DMS53 treated with DMSO at 0.1 percent for 48 hours (cell line): ENCODE data around the gene TMEM117.
"Not testable (repeated sequence)": the region's sequence is repeated elsewhere in the genome, so short reads cannot be mapped to it uniquely, and the experiment has no call there.

Source experiments
- DNase-seq: peaks from one replicate; lab custom pipeline; 2025; ENCODE audit not compliant: unreplicated experiment; lab: John Stamatoyannopoulos, UW

Gene TMEM117

GRCh38 chr12:44017216-44017615 lies 181.3 kb downstream of the TMEM117 start:
- no peak for DNase-seq

- no peak for DNase-seq
Measured at GRCh38 chr12:44019118-44019517, 183.2 kb downstream of the TMEM117 start.

GRCh38 chr12:44020555-44020954 lies 184.7 kb downstream of the TMEM117 start:
- DNase-seq = no peak

- no peak for DNase-seq
Measured at GRCh38 chr12:44021471-44021971, 185.6 kb downstream of the TMEM117 start.

- no peak for DNase-seq
Measured at GRCh38 chr12:44025499-44025898, 189.6 kb downstream of the TMEM117 start.

- DNase-seq = no peak
Measured at GRCh38 chr12:44026046-44026445, 190.2 kb downstream of the TMEM117 start.

- DNase-seq = not testable (repeated sequence)
Measured at GRCh38 chr12:44026926-44027325, 191.0 kb downstream of the TMEM117 start.

GRCh38 chr12:44029194-44029593 lies 193.3 kb downstream of the TMEM117 start:
- DNase-seq = no peak

GRCh38 chr12:44031472-44032185 lies 195.7 kb downstream of the TMEM117 start:
- no peak for DNase-seq

GRCh38 chr12:44034906-44035305 lies 199.0 kb downstream of the TMEM117 start:
- no peak for DNase-seq

- no peak for DNase-seq
Measured at GRCh38 chr12:44036875-44037443, 201.1 kb downstream of the TMEM117 start.

GRCh38 chr12:44038411-44038810 lies 202.5 kb downstream of the TMEM117 start:
- no peak for DNase-seq

GRCh38 chr12:44044491-44044890 lies 208.6 kb downstream of the TMEM117 start:
- DNase-seq = not testable (repeated sequence)

- no peak for DNase-seq
Measured at GRCh38 chr12:44046732-44047417, 211.0 kb downstream of the TMEM117 start.

- DNase-seq = no peak
Measured at GRCh38 chr12:44052554-44052953, 216.7 kb downstream of the TMEM117 start.

GRCh38 chr12:44053549-44054127 lies 217.8 kb downstream of the TMEM117 start:
- DNase-seq = no peak

- DNase-seq = no peak
Measured at GRCh38 chr12:44054281-44054680, 218.4 kb downstream of the TMEM117 start.

- DNase-seq = no peak
Measured at GRCh38 chr12:44058366-44058765, 222.5 kb downstream of the TMEM117 start.

GRCh38 chr12:44059476-44059875 lies 223.6 kb downstream of the TMEM117 start:
- DNase-seq = no peak

GRCh38 chr12:44063671-44064070 lies 227.8 kb downstream of the TMEM117 start:
- DNase-seq = no peak

- DNase-seq = no peak
Measured at GRCh38 chr12:44076871-44077270, 241.0 kb downstream of the TMEM117 start.

GRCh38 chr12:44077294-44077693 lies 241.4 kb downstream of the TMEM117 start:
- DNase-seq = no peak
